Panc1 (cell line): ENCODE data around the gene ARL6IP4. TPM values are rescaled to one million over a fixed set of nuclear protein-coding genes. Genes with fewer than 3 reads are reported as not detected.

Experiments used
- ATAC-seq: fragments of 200-7000 bp; cut with Tn5 transposase; 2 replicates; pipeline ENCODE4 v1.9.1; 2020; ENCODE audit warnings: mild to moderate bottlenecking, moderate library complexity
- BruUV-seq: library from RNA; stranded (reverse); fragments of 400-500 nt; replicated peaks from 2 replicates; lab custom pipeline; 2021; lab: Mats Ljungman, UMichigan
- CTCF ChIA-PET: fragments of 300-600 bp; sonication (Branson Sonifier 250); formaldehyde crosslinking; loops from one replicate; lab custom pipeline; 2022; ENCODE audit warnings: antibody characterized with exemption; lab: Charles Lee
- POLR2A ChIA-PET: fragments of 300-600 bp; sonication (Branson Sonifier 250); formaldehyde crosslinking; loops from one replicate; lab custom pipeline; 2022; ENCODE audit warnings: antibody characterized with exemption; lab: Charles Lee
- DNase-seq: peaks from one replicate; pipeline ENCODE4 v3.0.0-alpha.2; 2010; ENCODE audit warnings: low read depth, low spot score
- H3K27ac ChIP-seq: 2 replicates; pipeline ENCODE4 v1.5.1; 2011; ENCODE audit warnings: mild to moderate bottlenecking, low read length, inconsistent platforms
- H3K27me3 ChIP-seq: fragments of 200-500 bp; sonication (Bioruptor generic); 2 replicates; pipeline ENCODE4 v1.6.0; 2014; ENCODE audit warnings: low read length, inconsistent platforms; ENCODE audit not compliant: control insufficient read depth, insufficient read depth
- H3K36me3 ChIP-seq: fragments of 200-500 bp; sonication (Bioruptor generic); 2 replicates; pipeline ENCODE4 v1.5.1; 2014; ENCODE audit warnings: inconsistent platforms, mild to moderate bottlenecking, low read length, moderate library complexity; ENCODE audit not compliant: control insufficient read depth, insufficient read depth
- H3K4me1 ChIP-seq: 2 replicates; pipeline ENCODE4 v1.5.1; 2011; ENCODE audit warnings: inconsistent platforms, mild to moderate bottlenecking, low read length, moderate library complexity; ENCODE audit not compliant: control insufficient read depth, insufficient read depth
- H3K4me3 ChIP-seq, 2 experiments: 2 replicates each; pipeline ENCODE4 v1.5.1; 2011 to 2012; ENCODE audit warnings: low read depth in 2 of 2, low read length in 2 of 2, mild to moderate bottlenecking in 2 of 2, inconsistent platforms in 1 of 2, moderate library complexity in 1 of 2
- H3K9me3 ChIP-seq: fragments of 200-500 bp; sonication (Bioruptor generic); 2 replicates; pipeline ENCODE4 v1.5.1; 2014; ENCODE audit warnings: low read depth, mild to moderate bottlenecking, inconsistent platforms, low read length, moderate library complexity; ENCODE audit not compliant: control insufficient read depth, insufficient read depth
- CTCF ChIP-seq: fragments of 450-650 bp; IDR thresholded peaks from 2 replicates; pipeline ENCODE4 v1.5.1; 2017; ENCODE audit warnings: mild to moderate bottlenecking
- POLR2AphosphoS5 ChIP-seq: IDR thresholded peaks from 2 replicates; pipeline ENCODE4 v1.6.1; 2012; ENCODE audit warnings: mild to moderate bottlenecking, low read depth, low read length, moderate library complexity
- SIN3A ChIP-seq: IDR thresholded peaks from 2 replicates; pipeline ENCODE4 v1.6.1; 2012; ENCODE audit warnings: low read depth, mild to moderate bottlenecking, low read length, moderate library complexity, borderline replicate concordance; ENCODE audit not compliant: insufficient read depth
- in situ Hi-C: cut with HindIII; loops from 2 replicates; pipeline ENCODE4 v1.10.0; 2016; ENCODE audit warnings: low sequenced_read_pairs, low pct_unique_long_range_greater_than_20kb
- intact Hi-C: fragments of 100-400 bp; cut with micrococcal nuclease; formaldehyde crosslinking; loops from one replicate; pipeline ENCODE4 v1.10.0; 2022; ENCODE audit not compliant: unreplicated experiment
- total RNA-seq: library from RNA; stranded (reverse); gene quantifications from one replicate; pipeline ENCODE4 v1.2.1, GENCODE V29; 2021; ENCODE audit not compliant: unreplicated experiment
- TF ChIP-seq, protein P1 (sequence below), 2 experiments: IDR thresholded peaks; 2 replicates each; pipeline ENCODE4 v1.6.1; 2011 to 2012; ENCODE audit warnings: low read depth in 2 of 2, control low read depth in 1 of 2, low read length in 1 of 2, mild to moderate bottlenecking in 1 of 2, moderate library complexity in 1 of 2; ENCODE audit not compliant: insufficient read depth in 1 of 2

The ARL6IP4 gene
- total RNA-seq, 1 experiment from 2014 or later = 184 TPM

DNA sequence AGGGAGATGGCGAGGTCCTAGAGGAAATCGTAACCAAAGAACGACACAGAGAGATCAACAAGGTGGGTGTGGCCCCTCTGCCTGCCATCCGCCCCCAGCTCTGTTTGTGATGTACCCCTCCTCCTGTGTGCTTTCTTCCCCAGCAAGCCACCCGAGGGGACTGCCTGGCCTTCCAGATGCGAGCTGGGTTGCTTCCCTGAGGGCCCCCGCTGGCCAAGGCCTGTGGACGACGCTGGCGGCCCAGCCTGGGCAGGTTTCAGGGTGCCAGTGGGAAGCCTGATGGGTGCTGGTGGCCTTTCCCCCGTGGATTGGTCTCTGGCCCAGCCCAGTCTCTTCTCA is 2.0 kb downstream of the ARL6IP4 start:
- ATAC-seq (no peak), DNase-seq (no peak)
- H3K36me3 ChIP-seq = no peaks in the 10 kb centered on the region; the same call in 1 of the 2 replicates
- H3K9me3 ChIP-seq = no peaks in the 10 kb centered on the region
- ChIA-PET CTCF (interaction anchor here (1.0 kb wide), 1 partner anchor 122 kb away, joined by 4 read pairs; no protein-coding TSS in a partner anchor), POLR2A (no interaction called here)
- H3K27me3 ChIP-seq = no peaks in the 10 kb centered on the region
- peak overlapping the region; percentile 92 for H3K27ac ChIP-seq
- intact Hi-C loops (loop anchor here (10.0 kb wide), 2 partner anchors 162 to 252 kb away; partner anchors contain the start of genes MPHOSPH9 and MTRFR), in situ Hi-C loops (no loop called here)
- TF ChIP-seq, protein P1, sequence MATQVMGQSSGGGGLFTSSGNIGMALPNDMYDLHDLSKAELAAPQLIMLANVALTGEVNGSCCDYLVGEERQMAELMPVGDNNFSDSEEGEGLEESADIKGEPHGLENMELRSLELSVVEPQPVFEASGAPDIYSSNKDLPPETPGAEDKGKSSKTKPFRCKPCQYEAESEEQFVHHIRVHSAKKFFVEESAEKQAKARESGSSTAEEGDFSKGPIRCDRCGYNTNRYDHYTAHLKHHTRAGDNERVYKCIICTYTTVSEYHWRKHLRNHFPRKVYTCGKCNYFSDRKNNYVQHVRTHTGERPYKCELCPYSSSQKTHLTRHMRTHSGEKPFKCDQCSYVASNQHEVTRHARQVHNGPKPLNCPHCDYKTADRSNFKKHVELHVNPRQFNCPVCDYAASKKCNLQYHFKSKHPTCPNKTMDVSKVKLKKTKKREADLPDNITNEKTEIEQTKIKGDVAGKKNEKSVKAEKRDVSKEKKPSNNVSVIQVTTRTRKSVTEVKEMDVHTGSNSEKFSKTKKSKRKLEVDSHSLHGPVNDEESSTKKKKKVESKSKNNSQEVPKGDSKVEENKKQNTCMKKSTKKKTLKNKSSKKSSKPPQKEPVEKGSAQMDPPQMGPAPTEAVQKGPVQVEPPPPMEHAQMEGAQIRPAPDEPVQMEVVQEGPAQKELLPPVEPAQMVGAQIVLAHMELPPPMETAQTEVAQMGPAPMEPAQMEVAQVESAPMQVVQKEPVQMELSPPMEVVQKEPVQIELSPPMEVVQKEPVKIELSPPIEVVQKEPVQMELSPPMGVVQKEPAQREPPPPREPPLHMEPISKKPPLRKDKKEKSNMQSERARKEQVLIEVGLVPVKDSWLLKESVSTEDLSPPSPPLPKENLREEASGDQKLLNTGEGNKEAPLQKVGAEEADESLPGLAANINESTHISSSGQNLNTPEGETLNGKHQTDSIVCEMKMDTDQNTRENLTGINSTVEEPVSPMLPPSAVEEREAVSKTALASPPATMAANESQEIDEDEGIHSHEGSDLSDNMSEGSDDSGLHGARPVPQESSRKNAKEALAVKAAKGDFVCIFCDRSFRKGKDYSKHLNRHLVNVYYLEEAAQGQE (IDR thresholded peaks at IDR 0.05; ENCODE audit: insufficient read depth in 1 of 2, low read depth in 2 of 2, low read length in 1 of 2) = no peak
- 0 out of 2 replicates have a peak, but pooled peaks have one; percentile 8 for TF ChIP-seq POLR2AphosphoS5
- H3K4me3 ChIP-seq = peak overlapping the region; percentile 69 to 78; a peak in 3 of 4 replicates
- TSS peak; percentile 98 for BruUV-seq
- H3K4me1 ChIP-seq = peaks cover 42% of the 10 kb centered on the region

- no TSS peak for BruUV-seq
- ATAC-seq (no peak), DNase-seq (no peak)
- peak overlapping the region; percentile 92 for H3K27ac ChIP-seq
- in situ Hi-C loops (no loop called here), intact Hi-C loops (loop anchor here (10.0 kb wide), 2 partner anchors 162 to 252 kb away; partner anchors contain the start of genes MPHOSPH9 and MTRFR)
- CTCF ChIA-PET = interaction anchor here (1.0 kb wide), 1 partner anchor 123 kb away, joined by 4 read pairs; no protein-coding TSS in a partner anchor
- H3K36me3 ChIP-seq = no peaks in the 10 kb centered on the region; the same call in 1 of the 2 replicates
- POLR2A ChIA-PET = no interaction called here
- H3K4me3 ChIP-seq = no peak overlapping the region
- TF ChIP-seq, protein P1 (IDR thresholded peaks at IDR 0.05; ENCODE audit: insufficient read depth in 1 of 2, low read depth in 2 of 2, low read length in 1 of 2) = no peak
- no peak for TF ChIP-seq CTCF
- TF ChIP-seq SIN3A = no peak
- peak; percentile 12; the same call in 1 of the 2 replicates for TF ChIP-seq POLR2AphosphoS5
- no peaks in the 10 kb centered on the region for H3K27me3 ChIP-seq
- H3K9me3 ChIP-seq = no peaks in the 10 kb centered on the region
- H3K4me1 ChIP-seq = peaks cover 37% of the 10 kb centered on the region
These were observed 2.7 kb downstream of the ARL6IP4 start for GRCh38 chr12:122982963-122983788.
